Endothelial cell of umbilical vein (primary cell): Measurements from ENCODE around the gene SCGB2B2. TPM values are rescaled to one million over a fixed set of nuclear protein-coding genes. Genes with fewer than 3 reads are reported as not detected.

Experiments
- BruUV-seq: library from RNA; stranded (reverse); fragments of 400-500 nt; replicated peaks from 2 replicates; lab custom pipeline; 2021; lab: Mats Ljungman, UMichigan
- CTCF ChIA-PET: fragments of 300-600, 350-600 bp; sonication (Branson Sonifier 250); formaldehyde crosslinking; loops from one replicate; lab custom pipeline; 2021; ENCODE audit warnings: antibody characterized with exemption, inconsistent platforms; lab: Charles Lee
- POLR2A ChIA-PET: fragments of 300-600, 350-600 bp; sonication (Branson Sonifier 250); formaldehyde crosslinking; loops from one replicate; lab custom pipeline; 2021; ENCODE audit warnings: antibody characterized with exemption, inconsistent platforms; lab: Charles Lee
- DNase-seq: peaks from one replicate; pipeline ENCODE4 v3.0.0-alpha.2; 2011; ENCODE audit warnings: low read depth, low spot score
- FAIRE-seq: peaks from 2 replicates; lab custom pipeline; 2011; peaks lifted over from hg19 to GRCh38; lab: Jason Lieb, UNC
- H2AFZ ChIP-seq: 2 replicates; pipeline ENCODE4 v1.6.0; 2012; ENCODE audit warnings: low read depth, low read length, control low read depth, inconsistent platforms
- H3K27ac ChIP-seq: 2 replicates; pipeline ENCODE4 v1.5.1; 2011; ENCODE audit warnings: low read depth, mild to moderate bottlenecking, control low read depth, low read length, moderate library complexity; ENCODE audit not compliant: insufficient read depth
- H3K27me3 ChIP-seq, 2 experiments: 2 replicates each; pipeline versions ENCODE4 v1.6.0 to v1.6.1; 2011; ENCODE audit warnings: low read length in 2 of 2, mixed read lengths in 1 of 2; ENCODE audit not compliant: control insufficient read depth in 2 of 2, insufficient read depth in 2 of 2
- H3K36me3 ChIP-seq, 2 experiments: 2 replicates in 1 of 2; 3 replicates in 1 of 2; pipeline ENCODE4 v1.5.1; 2011; ENCODE audit warnings: low read length in 2 of 2, mild to moderate bottlenecking in 1 of 2, moderate library complexity in 1 of 2; ENCODE audit not compliant: control insufficient read depth in 2 of 2, insufficient read depth in 2 of 2; ENCODE audit errors: extremely low read depth in 1 of 2
- H3K4me1 ChIP-seq: 3 replicates; pipeline ENCODE4 v1.5.1; 2011; ENCODE audit warnings: mild to moderate bottlenecking, low read length; ENCODE audit not compliant: control insufficient read depth, insufficient read depth; ENCODE audit errors: extremely low read depth
- H3K4me2 ChIP-seq: 2 replicates; pipeline ENCODE4 v1.6.1; 2011; ENCODE audit warnings: low read length, control low read depth, mixed read lengths; ENCODE audit not compliant: insufficient read depth
- H3K4me3 ChIP-seq, 3 experiments: fragments of 200-600 bp in 1 of 3; sonication (generic), shearing (Covaris generic) in 1 of 3; replicated peaks in 1 of 3; 2 replicates each; pipeline ENCODE4 v1.5.1; 2011 to 2016; ENCODE audit warnings: control low read depth in 3 of 3, low read length in 3 of 3, mild to moderate bottlenecking in 2 of 3, inconsistent platforms in 1 of 3, low read depth in 1 of 3, moderate library complexity in 1 of 3; ENCODE audit not compliant: insufficient read depth in 1 of 3
- H3K79me2 ChIP-seq: 2 replicates; pipeline ENCODE4 v1.6.0; 2012; ENCODE audit warnings: low read length, inconsistent platforms; ENCODE audit not compliant: control insufficient read depth, insufficient read depth
- H3K9ac ChIP-seq: replicated peaks from 2 replicates; pipeline ENCODE3; 2011; ENCODE audit warnings: low read length, control low read depth; ENCODE audit not compliant: insufficient read depth; ENCODE audit errors: extremely low read depth
- H3K9me1 ChIP-seq: replicated peaks from 3 replicates; pipeline ENCODE4 v1.6.0; 2011; ENCODE audit warnings: mild to moderate bottlenecking, low read length; ENCODE audit not compliant: control insufficient read depth, insufficient read depth; ENCODE audit errors: extremely low read depth
- H3K9me3 ChIP-seq: replicated peaks from 2 replicates; pipeline ENCODE4 v1.5.1; 2012; ENCODE audit warnings: low read length, inconsistent platforms; ENCODE audit not compliant: control insufficient read depth, insufficient read depth
- H4K20me1 ChIP-seq: replicated peaks from 2 replicates; pipeline ENCODE3; 2011; ENCODE audit warnings: mild to moderate bottlenecking, low read length; ENCODE audit not compliant: control insufficient read depth, insufficient read depth; ENCODE audit errors: extremely low read depth
- EZH2 ChIP-seq: IDR thresholded peaks from 2 replicates; pipeline ENCODE4 v1.6.1; 2012; ENCODE audit warnings: borderline replicate concordance, low read depth, mild to moderate bottlenecking, moderate library complexity, low read length, inconsistent platforms; ENCODE audit not compliant: severe bottlenecking
- FOS ChIP-seq: IDR thresholded peaks from 2 replicates; pipeline ENCODE4 v1.6.1; 2011; ENCODE audit warnings: mild to moderate bottlenecking, low read length, moderate library complexity, borderline replicate concordance; ENCODE audit not compliant: insufficient read depth
- GATA2 ChIP-seq: IDR thresholded peaks from 2 replicates; pipeline ENCODE4 v1.7.0; 2011; ENCODE audit warnings: low read depth, mild to moderate bottlenecking, moderate library complexity, mixed read lengths, low read length; ENCODE audit not compliant: insufficient read length, insufficient read depth
- JUN ChIP-seq: IDR thresholded peaks from 2 replicates; pipeline ENCODE4 v1.6.1; 2011; ENCODE audit warnings: borderline replicate concordance, low read depth; ENCODE audit not compliant: insufficient read length, insufficient read depth
- MYC ChIP-seq: IDR thresholded peaks from one replicate; pipeline ENCODE4 v1.6.1; 2011; ENCODE audit warnings: mild to moderate bottlenecking, low read depth, low read length
- POLR2A ChIP-seq: IDR thresholded peaks from 2 replicates; pipeline ENCODE4 v1.6.1; 2012; ENCODE audit warnings: low read depth, mild to moderate bottlenecking, control low read depth, low read length
- POLR2AphosphoS5 ChIP-seq: IDR thresholded peaks from 2 replicates; pipeline ENCODE4 v1.6.1; 2012; ENCODE audit warnings: low read depth, mild to moderate bottlenecking, control low read depth, low read length, moderate library complexity; ENCODE audit not compliant: insufficient read depth
- dilution Hi-C: fragments of 300-500 bp; cut with MboI; formaldehyde crosslinking; loops from one replicate; pipeline ENCODE4 v1.15.0; 2019; ENCODE audit warnings: low sequenced_read_pairs; ENCODE audit not compliant: extremely low pct_ligation_motif_present
- intact Hi-C: fragments of 100-400 bp; cut with micrococcal nuclease; formaldehyde crosslinking; loops from one replicate; pipeline ENCODE4 v1.10.0; 2022
- polyA plus RNA-seq, 4 experiments: library from polyadenylated mRNA; depleted of rRNA in 3 of 4; stranded (reverse) in 3 of 4; unstranded in 1 of 4; fragments of >200 nt; gene quantifications; 2 replicates each; pipeline versions ENCODE4 v1.2.1 to v1.2.3, GENCODE V29; 2011 to 2012; ENCODE audit warnings: missing spikeins in 1 of 4
- total RNA-seq: library from RNA; stranded (reverse); gene quantifications from 2 replicates; pipeline ENCODE4 v1.2.3, GENCODE V29; 2021
- TF ChIP-seq, protein P1 (sequence below): IDR thresholded peaks from 2 replicates; pipeline ENCODE4 v1.6.1; 2011; ENCODE audit not compliant: insufficient read depth, insufficient read length
- TF ChIP-seq, protein P2 (sequence below), 2 donors: IDR thresholded peaks; 1 replicate in 1 of 2; 2 replicates in 1 of 2; pipeline ENCODE4 v1.5.1; 2011; ENCODE audit warnings: low read length in 2 of 2, mild to moderate bottlenecking in 2 of 2, moderate library complexity in 2 of 2, control low read depth in 1 of 2, inconsistent platforms in 1 of 2, low read depth in 1 of 2; ENCODE audit not compliant: insufficient read depth in 1 of 2; ENCODE audit errors: extremely low read depth in 1 of 2

SCGB2B2 gene
- total and polyA plus RNA-seq, 2 donors (not counting 3 experiments of a cell fraction or from before 2014, with no cell fraction given), result 0.07 to 0.49 TPM

DNA sequence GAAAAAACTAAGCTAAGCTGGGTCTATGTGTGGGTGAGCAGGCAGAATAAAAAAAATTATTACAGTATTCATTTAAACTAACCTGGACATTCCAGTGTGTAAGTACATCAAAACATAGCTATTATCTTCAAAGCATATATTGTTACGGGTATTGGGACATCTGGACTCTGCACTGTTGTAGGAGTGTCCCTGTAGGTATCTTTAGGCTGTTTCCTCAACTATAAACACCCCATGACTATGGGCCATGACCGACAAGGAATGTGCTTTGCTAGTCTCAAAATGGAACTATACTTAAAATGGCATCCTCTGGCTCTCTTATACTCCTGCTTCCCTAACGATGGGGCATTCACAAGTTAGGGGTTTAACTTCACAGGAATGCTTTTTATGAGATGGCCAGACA lies 3.4 kb downstream of the SCGB2B2 start:
- H2AFZ ChIP-seq, result no peak overlapping the region
- intact Hi-C loops, result no loop called here
- H3K9me1 ChIP-seq, result no peaks in the 10 kb centered on the region
- H3K4me3 ChIP-seq, result no peak overlapping the region
- H3K27ac ChIP-seq, result no peak overlapping the region
- FAIRE-seq (no peak), DNase-seq (no peak)
- BruUV-seq, result no TSS peak
- H3K9me3 ChIP-seq, result no peaks in the 10 kb centered on the region
- H3K4me2 ChIP-seq, result no peak overlapping the region
- TF ChIP-seq, protein P1, sequence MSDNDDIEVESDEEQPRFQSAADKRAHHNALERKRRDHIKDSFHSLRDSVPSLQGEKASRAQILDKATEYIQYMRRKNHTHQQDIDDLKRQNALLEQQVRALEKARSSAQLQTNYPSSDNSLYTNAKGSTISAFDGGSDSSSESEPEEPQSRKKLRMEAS, result no peak
- TF ChIP-seq GATA2 (no peak), JUN (no peak), POLR2AphosphoS5 (no peak), FOS (no peak), POLR2A (no peak), MYC (no peak), EZH2 (no peak)
- TF ChIP-seq, protein P2, sequence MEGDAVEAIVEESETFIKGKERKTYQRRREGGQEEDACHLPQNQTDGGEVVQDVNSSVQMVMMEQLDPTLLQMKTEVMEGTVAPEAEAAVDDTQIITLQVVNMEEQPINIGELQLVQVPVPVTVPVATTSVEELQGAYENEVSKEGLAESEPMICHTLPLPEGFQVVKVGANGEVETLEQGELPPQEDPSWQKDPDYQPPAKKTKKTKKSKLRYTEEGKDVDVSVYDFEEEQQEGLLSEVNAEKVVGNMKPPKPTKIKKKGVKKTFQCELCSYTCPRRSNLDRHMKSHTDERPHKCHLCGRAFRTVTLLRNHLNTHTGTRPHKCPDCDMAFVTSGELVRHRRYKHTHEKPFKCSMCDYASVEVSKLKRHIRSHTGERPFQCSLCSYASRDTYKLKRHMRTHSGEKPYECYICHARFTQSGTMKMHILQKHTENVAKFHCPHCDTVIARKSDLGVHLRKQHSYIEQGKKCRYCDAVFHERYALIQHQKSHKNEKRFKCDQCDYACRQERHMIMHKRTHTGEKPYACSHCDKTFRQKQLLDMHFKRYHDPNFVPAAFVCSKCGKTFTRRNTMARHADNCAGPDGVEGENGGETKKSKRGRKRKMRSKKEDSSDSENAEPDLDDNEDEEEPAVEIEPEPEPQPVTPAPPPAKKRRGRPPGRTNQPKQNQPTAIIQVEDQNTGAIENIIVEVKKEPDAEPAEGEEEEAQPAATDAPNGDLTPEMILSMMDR (IDR thresholded peaks at IDR 0.05; ENCODE audit: extremely low read depth in 1 of 2, insufficient read depth in 1 of 2, low read depth in 1 of 2, low read length in 2 of 2), result no peak
- H3K4me1 ChIP-seq, result peaks cover 10% of the 10 kb centered on the region
- CTCF ChIA-PET, result no interaction called here
- dilution Hi-C loops, result no loop called here
- H3K9ac ChIP-seq, result no peak overlapping the region
- no peaks in the 10 kb centered on the region for H4K20me1 ChIP-seq
- peaks cover 0 to 2% of the 10 kb centered on the region in 2 experiments for H3K27me3 ChIP-seq
- H3K79me2 ChIP-seq, result peaks cover 1% of the 10 kb centered on the region
- no peaks in the 10 kb centered on the region for H3K36me3 ChIP-seq
- POLR2A ChIA-PET, result no interaction called here
